Skin epidermis (tissue), 12 donors: ENCODE measurements around the gene MGAT5.

Source experiments
- H3K27ac ChIP-seq, 21 experiments: fragments of 200-600 bp; sonication (generic) in 11 of 21; one replicate each; pipeline ENCODE4 v1.5.0; 2020; ENCODE audit warnings: mild to moderate bottlenecking in 3 of 21, inconsistent platforms in 2 of 21, moderate library complexity in 2 of 21
- H3K4me3 ChIP-seq, 7 experiments: fragments of 200-600 bp; sonication (generic) in 2 of 7; one replicate each; pipeline ENCODE4 v1.5.0; 2020; ENCODE audit warnings: inconsistent platforms in 2 of 7, mild to moderate bottlenecking in 2 of 7, moderate library complexity in 1 of 7

The MGAT5 gene

GRCh38 chr2:134253804-134254203 is at the start of gene MGAT5:
TSS of gene MGAT5 (plus strand) at chr2:134254072. CDS start at chr2:134254404, 332 bp downstream.
- Histone ChIP-seq H3K4me3 (no peak within 1 kb of the TSS), H3K27ac (peak within 1 kb of the TSS in 3 of 21 experiments; percentile 27 to 65 (median 60))

DNA sequence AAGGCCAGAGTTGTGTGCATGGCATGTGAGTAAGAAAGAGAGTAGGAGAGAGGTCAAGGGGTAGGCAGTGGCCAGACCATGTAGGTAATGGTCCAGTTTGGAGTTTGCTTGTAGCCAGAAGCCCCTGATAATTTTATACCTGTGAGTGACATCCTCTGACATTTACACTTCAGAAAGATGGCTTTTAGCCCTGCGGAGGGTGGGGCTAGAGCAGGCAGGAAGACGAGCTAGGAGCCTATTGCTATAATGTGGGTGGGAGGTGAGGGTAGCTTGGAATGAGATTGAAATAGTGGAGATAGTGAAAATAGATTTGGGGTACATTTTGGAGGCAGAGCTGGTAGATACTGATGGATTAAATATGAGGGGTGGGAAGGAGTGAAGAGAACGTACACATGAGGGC is 48.8 kb upstream of the MGAT5 start:
- Histone ChIP-seq H3K4me3 (no peak overlapping the region), H3K27ac (no peak overlapping the region)

GRCh38 chr2:134206031-134206430 is 47.8 kb upstream of the MGAT5 start:
- no peak overlapping the region for H3K4me3 ChIP-seq
- peak overlapping the region in 1 of 21 experiments; percentile 18 for H3K27ac ChIP-seq

DNA sequence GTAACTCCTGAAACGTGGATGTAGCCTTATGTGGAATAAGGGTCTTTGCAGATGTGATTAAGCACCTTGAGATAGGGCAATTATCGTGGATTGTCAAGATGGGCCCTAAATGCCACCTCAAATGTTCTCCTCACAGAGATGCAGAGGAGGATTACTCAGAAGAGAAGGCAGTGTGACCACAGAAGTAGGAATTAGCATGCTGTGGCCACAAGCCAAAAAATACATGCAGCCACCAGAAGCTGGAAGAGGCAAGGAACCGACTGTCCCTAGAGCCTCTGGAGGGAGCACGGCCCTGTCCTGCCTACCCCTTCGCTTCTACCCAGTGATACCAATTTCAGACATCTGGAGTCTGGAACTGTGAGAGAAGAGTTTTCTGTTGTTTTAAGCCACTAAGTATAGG is 47.3 kb upstream of the MGAT5 start:
- H3K4me3 ChIP-seq = no peak overlapping the region
- peak overlapping the region in 2 of 21 experiments; percentile 2 to 9 for H3K27ac ChIP-seq

GRCh38 chr2:134207589-134208209 is 46.2 kb upstream of the MGAT5 start:
- Histone ChIP-seq H3K4me3 (no peak overlapping the region), H3K27ac (no peak overlapping the region)

DNA sequence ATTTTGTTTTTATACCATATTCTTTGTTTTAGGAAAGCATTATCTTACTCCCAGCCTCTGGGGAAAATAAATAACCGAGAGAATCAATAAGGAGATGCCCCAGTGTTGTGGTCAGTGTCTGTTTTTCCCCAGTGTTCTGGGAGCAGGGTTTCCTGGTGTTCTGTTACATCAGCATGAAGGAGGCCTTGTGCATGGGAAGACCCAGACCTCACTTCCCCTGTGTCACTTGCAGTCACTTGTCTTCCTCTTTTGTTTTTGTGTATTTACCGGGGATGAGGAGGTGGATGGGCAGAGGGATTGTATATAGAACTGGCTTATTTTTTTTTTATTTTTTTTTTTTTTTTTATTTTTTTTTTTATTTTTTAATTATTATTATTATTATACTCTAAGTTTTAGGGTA is 45.0 kb upstream of the MGAT5 start:
- Histone ChIP-seq H3K4me3 (no peak overlapping the region), H3K27ac (peak overlapping the region in 2 of 21 experiments; percentile 1 to 6)

- H3K27ac ChIP-seq = no peak overlapping the region
- no peak overlapping the region for H3K4me3 ChIP-seq
These were observed 41.1 kb upstream of the MGAT5 start for GRCh38 chr2:134212746-134213145.

DNA sequence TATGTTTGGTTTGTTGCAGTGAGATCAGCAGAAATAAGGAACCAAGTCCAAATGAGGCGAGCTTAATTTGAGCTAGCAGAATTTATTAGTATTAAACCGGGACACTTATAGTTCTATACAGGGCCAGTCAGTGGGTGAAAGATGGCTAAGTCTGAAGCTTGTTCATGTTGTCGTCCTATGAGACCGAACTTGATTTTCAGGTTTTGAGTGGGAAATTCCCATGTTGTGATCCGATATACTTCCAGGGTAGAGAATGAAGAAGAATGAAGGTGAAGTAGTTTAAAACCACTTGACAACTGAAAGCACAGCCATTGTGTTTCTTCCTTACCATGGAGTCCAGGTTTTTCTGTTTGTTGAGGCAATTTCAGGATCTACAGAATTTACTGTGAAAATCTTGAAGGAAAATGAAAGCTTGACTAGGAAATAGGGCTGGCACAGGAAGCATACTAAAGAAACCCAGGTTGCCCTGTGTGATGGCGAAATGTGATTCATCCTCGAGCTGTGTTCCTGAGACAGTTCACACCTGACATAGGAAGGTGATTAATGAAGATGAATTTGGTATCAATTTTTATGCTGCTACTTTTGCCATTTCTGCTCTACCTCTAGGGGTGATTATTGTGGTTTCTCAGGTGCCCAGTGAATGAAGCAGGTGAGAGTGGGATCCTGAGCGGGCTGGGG is 37.6 kb upstream of the MGAT5 start:
- H3K27ac ChIP-seq = peak overlapping the region in 1 of 21 experiments; percentile 15
- no peak overlapping the region for H3K4me3 ChIP-seq

DNA sequence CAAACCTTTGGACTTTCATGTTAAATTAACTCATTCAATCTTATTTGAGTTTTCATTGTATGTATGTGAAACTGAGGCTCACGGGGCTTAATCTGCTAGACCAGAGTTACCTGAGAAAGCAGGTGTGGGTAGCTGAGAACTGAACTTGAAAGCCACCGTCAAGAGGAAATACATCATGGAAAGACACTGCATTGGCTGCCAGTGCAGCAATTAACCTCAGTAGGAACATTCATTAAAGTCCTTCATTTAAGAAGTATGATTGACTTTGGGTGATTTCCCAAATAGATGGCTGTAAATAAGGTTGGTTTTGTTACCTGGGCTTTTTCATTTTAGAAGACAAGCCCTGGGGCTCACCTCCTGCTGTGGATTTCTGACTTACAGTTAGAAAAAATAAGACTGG is 36.5 kb upstream of the MGAT5 start:
- H3K27ac ChIP-seq = peak overlapping the region in 2 of 21 experiments; percentile 64 to 74
- H3K4me3 ChIP-seq = no peak overlapping the region

DNA sequence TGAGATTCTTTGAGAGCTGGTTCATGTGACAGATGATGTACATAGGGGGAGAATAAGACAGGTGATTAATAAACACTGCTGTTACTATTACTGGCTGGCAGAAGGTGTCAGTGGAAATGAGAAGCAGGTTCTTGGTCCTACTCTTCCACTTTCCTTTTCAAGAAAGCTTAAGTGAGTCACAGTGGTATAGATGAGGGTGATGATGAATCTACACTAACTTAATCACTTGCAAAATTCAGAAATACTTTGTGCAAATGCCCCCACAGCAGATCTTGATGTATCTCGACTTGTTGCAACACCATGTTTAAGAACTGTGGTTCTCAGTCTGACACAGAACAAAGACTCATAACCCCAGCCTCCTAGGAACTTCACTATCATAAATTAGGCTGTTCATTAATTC is 35.9 kb upstream of the MGAT5 start:
- no peak overlapping the region for H3K4me3 ChIP-seq
- H3K27ac ChIP-seq = peak overlapping the region in 4 of 21 experiments; percentile 14 to 74 (median 47)

DNA sequence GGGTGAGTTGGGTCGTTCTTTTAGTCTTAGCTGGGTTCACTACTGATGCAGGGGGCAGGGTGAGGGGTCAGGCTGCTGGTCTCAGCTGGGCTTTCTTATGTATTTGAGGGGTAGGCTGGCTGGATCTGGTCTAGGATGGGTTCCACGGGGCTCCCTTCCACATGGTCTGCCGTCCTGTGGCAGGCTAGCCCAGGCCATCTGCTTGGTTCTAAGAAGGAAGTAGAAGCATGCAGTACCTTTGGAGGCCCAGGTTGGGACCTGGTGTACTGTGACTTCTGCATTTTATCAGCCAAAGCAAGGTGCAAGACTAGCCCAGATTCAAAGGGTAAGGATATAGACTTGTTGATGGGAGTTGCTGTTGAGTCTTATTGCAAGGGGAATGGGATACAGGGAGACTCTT is 35.5 kb upstream of the MGAT5 start:
- Histone ChIP-seq H3K27ac (peak overlapping the region in 5 of 21 experiments; percentile 14 to 74 (median 45)), H3K4me3 (no peak overlapping the region)

DNA sequence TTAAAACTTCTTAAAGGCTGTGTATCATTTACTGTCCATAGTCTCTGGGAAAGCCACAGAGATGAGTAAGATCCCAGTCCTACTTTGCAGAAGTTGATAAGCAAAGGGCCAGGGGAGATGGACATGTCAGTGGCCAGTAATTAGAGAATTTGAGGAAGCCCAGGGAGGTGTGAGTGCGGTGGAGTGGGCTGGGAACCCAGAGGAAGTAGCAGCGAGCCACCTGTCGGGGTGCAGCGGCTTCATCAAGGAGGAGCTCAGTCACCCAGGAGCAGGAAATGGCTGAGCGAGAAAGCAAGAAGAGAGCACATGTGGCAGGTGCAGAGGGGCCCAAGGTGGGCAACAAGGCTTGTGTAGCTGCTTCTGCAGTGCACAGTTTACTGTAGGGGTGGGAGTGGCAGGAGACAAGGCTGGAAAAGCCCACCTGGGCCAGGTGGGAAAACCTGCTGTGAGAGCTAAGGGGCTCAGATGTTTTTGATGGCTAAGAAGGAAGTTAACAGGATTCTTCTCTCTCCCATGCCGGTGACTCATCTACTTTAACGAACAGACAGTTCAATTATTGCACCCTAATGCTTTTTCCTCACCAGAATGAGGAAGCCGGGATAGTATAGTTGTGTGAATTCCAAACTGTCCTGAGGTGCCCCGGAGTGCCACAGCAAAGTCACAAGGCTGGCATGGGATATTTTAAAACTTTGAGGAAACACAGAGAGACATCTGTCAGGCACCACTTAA is 34.8 kb upstream of the MGAT5 start:
- no peak overlapping the region for H3K4me3 ChIP-seq
- peak overlapping the region in 9 of 21 experiments; percentile 11 to 64 (median 47) for H3K27ac ChIP-seq

DNA sequence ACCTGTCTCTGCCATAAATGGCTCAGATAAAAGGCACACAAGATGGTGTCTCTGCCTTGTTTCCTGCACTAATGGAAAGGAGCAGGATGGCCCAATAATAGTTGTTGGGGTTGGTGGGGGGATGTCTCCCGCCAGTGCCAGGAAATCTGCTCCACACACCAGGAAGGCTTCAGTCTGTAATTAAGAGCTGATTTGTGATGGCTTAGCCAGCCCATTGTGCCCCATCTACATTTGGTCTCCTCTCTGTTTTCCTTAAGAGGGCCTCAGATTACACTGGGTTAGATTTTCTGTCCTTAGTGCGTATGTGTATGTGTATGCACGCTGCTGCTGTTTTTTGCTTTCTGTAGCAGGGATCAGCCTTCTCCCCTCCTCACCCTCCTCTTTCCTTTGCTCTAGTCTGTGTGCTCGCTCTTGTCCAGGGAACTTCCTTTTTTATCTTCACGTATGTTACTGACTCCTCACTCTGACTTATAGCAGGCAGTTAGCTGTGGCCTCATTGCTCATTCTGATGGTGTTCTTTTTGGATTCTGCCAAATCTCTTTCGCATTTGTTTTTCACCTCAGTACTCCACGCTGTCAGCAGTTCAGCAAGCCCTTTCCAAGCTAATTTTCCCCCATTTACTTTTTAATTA is 33.4 kb upstream of the MGAT5 start:
- H3K27ac ChIP-seq = peak overlapping the region in 5 of 21 experiments; percentile 1 to 64 (median 47)
- H3K4me3 ChIP-seq = no peak overlapping the region

DNA sequence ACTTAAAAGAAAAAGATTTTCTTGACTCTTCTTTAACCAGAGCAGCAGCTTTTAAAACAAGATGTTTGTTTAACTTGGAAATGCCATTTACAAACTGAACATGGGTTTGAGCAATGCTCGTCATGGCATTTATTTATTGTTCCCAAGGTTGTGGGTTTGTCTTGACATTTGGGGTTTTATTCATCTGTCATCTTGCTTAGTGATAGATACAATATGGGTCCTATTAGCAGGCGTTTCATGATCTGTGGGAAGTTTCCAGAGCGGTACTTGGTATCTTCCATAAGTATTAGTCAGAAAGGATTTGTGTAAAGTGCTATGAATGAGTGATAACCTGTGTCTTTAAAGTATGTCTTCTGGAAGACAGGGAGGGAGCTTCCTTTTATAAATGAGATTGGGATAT is 29.9 kb upstream of the MGAT5 start:
- no peak overlapping the region for H3K27ac ChIP-seq
- H3K4me3 ChIP-seq = no peak overlapping the region

GRCh38 chr2:134225173-134225572 is 28.7 kb upstream of the MGAT5 start:
- Histone ChIP-seq H3K27ac (no peak overlapping the region), H3K4me3 (no peak overlapping the region)

GRCh38 chr2:134225841-134226240 is 28.0 kb upstream of the MGAT5 start:
- no peak overlapping the region for H3K27ac ChIP-seq
- no peak overlapping the region for H3K4me3 ChIP-seq

DNA sequence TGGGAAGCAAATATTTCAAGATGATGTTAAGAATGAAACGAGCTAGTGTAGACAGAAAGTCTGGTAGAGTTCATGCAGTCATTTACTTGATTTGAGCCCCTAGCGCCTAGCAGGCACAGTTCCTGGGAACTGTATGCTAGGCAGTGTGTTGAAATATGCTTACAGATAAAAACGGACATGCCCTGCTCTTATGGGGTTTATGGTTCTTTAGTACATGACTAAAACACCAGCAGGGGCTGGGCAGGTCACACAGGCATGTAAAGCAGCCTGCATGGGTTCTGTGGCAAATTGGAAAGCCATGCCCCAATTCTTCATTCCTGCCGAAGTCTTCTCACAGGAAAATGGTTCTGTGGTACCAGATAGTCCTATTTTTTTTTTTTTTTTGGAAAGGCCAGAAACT is 27.3 kb upstream of the MGAT5 start:
- no peak overlapping the region for H3K27ac ChIP-seq
- H3K4me3 ChIP-seq = no peak overlapping the region

GRCh38 chr2:134227666-134228065 is 26.2 kb upstream of the MGAT5 start:
- Histone ChIP-seq H3K4me3 (no peak overlapping the region), H3K27ac (no peak overlapping the region)

DNA sequence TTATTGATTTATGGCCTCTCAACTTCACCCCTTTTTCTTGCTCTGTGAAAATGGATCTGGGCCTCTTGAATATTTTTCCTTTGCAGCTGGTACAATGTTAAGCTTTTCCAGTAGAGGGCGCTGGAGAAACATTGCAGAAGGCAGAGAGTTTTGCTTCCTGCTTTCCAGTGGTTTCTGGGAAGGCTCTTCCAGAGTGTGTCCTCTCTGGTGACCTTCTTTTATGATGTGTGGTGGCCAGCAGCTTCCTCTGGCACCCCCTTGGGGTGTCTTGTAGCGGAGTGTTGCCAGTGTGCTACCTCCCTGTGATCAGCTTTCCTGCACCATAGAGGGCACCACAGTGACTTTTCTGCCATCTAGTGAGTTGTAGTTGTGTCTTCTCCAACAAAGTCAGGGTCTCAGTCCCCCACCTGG is 25.4 kb upstream of the MGAT5 start:
- Histone ChIP-seq H3K4me3 (no peak overlapping the region), H3K27ac (no peak overlapping the region)

GRCh38 chr2:134229540-134229939 is 24.3 kb upstream of the MGAT5 start:
- Histone ChIP-seq H3K27ac (no peak overlapping the region), H3K4me3 (no peak overlapping the region)
